HG02678 (cell line): Measurements from ENCODE around the gene ITGA1.
"Not testable (repeated sequence)": the region's sequence is repeated elsewhere in the genome, so short reads cannot be mapped to it uniquely, and the experiment has no call there.

Experiments
- ATAC-seq: cut with Tn5 transposase; IDR thresholded peaks from one replicate; pipeline ENCODE4 v1.9.1; 2021; ENCODE audit warnings: mild to moderate bottlenecking, moderate library complexity; ENCODE audit not compliant: unreplicated experiment

The ITGA1 gene

DNA sequence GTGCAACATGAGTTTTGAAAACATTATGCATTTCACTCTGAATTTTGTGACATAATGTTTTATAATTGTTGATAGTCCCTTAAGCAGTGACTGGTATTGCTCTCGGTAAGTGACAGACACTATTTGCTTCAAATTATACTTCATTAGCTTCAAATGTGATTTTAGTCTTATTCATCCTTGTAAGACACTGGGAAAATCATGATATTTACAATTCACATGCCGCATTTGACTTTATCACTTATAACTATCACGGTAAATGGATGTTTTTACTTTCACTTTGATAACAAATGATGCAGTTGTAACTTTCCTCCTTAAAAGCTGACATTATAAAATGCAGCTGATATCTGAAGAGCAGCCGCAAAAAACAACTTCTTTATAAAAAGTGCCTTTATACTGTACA, 157.3 kb downstream of the ITGA1 start:
- ATAC-seq: no peak

DNA sequence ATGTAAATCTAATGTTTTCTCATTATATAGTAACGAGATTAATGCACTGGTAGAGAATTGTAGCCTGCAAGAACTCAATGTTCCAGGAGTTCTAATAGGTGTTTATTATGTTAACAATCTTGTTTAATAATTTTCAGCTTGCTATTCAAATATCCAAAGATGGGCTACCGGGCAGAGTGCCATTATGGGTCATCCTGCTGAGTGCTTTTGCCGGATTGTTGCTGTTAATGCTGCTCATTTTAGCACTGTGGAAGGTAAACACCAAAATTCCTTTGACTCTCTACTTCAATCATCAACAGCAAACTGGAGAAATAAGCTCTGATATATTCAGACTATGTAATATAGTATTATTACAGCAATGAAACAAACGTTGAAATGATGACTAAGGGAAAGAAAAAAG, 159.5 kb downstream of the ITGA1 start:
- ATAC-seq: no peak

DNA sequence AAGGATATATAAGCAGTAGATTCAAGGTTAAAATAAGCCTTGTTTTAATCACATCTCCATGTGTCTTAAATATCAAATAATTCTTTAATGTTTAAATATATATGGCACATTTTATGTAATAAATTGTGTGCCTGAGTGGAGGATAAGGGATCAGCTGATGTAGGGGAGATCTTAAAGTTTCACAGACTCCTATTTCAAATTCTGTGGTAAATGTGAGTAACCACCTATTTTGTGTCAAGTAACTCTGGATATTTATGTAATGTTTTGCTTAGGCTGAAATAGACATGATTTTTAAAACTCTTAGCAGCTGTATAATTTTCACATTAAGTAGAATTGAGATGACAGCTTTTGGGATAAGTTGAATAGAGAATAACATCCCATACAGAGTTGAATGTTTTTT, 160.1 kb downstream of the ITGA1 start:
- ATAC-seq: no peak

DNA sequence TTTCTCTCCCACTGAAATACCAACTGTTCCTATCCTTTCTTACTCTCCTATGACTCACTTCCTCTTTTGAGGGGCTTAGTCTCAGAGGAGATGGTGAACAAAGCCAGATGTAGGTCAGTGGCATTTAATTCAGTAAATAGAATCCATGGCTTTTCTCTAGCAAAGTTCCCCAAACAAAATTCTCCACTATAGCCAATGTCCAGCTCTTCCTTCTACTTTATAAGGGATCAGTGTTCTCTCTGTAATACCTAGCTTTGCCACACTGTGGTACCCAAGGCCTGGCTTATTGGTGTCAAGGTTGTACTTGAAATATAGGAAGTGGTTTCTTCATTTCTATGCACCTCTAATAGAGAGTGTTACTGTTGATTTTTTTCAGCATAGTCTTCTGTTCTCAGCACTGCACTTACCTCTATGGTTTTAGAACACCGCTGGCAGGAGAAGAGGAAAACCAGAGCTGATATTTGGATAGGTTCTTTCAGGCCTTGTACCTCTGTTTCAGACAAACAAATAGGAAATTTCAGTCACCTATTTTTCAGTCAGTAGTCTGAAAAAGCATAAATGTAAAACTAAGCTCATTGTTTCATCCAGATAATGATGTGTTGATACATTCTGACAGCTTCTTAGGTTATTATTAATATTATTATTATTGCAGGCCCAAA, 160.8 kb downstream of the ITGA1 start:
- ATAC-seq: peak; percentile 99

DNA sequence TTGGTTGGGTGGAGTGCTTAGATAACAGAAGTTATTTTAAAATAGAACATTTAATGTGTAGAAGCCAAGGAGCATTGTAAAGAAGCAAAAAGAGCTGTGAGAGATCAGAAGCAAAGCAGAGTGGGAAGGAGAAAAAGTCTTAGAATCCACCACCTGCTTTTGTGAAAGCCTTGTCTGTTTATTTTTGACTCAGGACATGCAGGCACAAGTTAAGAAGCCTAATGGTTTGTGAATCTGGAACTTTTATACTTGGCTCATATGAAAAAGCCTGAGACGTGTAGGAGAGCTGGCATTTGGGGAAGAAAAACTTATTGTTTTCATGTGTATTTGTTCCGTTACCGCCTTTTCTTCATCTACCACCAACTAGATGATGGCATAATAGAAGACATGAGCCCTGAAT, 163.0 kb downstream of the ITGA1 start:
- no peak for ATAC-seq

DNA sequence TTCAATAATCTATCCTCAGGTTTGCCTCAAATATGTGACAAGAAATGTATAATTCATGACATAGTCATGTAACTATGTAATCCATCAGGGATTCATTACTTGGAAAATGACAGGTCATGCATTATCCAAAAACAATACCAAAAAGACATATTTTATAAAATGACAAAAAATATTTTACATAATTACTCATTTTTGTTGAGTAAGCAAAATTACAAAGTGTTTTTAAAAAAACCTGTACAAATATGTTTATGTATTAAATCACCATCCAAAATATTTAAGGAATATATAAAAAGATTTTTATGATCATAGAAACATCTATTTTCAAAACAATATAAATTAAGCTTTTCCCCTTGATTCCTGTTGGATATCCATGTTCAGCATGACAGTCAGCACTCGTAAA, 164.8 kb downstream of the ITGA1 start:
- ATAC-seq: no peak

DNA sequence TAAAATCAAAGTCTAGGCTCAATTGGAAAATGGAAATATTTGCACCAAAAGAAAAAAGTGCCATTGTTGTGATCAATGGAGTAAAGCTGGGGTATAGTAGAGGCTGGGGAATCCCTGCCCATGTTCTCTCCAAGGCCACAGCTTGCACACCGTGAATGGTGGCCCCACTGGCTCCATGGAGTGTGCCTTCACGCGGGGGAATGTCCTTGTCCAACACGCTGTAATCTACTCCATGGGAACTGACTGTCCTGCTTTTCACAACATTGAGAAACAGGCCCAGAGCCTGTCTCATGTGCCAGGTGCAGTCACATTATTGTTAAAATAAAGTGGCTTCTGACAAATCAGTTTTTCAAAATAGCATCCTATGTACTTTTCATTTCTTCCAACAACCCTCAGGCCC, 168.3 kb downstream of the ITGA1 start:
- ATAC-seq: no peak

DNA sequence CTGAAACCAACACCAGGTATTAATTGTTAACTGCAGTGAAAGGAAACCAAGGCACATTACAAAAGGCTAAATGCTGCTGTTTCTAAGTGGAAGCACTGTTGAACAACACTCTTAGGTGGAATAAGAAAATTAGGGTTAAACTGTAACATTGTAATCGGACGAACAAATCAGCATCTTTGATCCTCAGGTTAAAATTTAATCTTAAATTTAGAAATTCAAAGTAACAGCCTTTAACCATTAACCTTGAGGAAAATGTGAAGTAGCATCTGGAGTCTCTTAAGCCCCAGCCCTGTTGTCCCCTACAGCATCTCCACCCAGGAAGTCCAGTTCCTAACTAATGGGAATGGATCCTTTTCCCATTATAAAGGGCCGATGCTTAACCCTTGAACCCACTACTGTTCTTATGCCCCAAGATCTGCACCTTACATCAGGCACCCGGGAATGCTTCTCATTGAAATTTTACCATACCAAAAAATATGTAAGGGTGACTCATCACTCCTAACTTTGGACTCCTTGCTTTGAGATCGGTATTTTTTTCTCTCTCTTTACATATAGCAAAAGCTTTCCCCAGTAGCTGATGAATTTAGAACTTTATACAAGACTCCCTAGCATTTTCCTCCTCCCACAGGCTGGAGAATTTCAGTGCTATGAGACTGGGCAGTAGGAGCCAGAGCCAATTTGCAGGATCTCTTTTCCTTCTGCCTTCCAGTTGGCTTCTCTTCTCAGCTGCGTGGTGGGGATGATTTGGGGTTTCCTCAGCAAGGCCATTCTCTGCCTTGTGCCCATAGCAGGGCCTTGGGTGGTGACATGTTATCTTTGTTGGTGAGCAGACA, 169.4 kb downstream of the ITGA1 start:
- peak; percentile 76 for ATAC-seq

DNA sequence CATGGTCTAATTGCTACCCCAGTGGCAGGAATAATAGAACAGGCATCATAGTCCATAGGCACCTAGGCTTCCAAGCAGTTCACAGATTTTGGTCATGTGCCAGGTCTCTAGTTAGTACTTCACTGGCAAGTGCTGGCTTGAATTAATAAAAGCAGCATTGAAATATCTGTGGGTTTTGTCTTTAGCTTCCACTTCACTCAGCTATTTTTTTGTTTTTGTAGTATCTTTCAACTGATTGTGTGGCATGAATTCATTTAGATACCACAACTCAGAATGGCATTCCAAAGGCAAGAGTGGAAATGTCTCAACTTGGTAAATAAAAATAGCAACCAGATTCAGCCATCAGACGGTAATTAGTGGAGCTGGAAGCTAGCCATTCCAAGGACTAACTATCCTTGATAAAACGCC, 173.6 kb downstream of the ITGA1 start:
- ATAC-seq: no peak

DNA sequence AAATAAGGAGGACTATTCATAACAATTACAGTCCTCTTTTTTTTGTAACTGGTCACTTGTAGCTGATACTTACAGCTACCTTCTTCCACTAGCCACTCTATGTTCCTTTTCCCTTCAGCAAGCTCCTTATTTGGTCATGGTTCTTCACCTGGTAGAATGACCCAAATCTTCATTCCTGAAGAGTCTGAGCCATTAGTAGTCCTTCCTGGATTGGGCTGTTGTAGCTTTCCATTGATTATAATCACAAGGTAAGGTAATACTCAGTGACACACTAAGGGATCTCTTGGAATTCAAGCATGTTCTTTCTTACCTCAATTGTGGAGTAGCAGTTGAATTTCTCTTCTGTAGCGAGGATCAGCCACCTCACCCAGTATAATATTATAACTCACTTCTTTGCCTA, 175.9 kb downstream of the ITGA1 start:
- no peak for ATAC-seq

DNA sequence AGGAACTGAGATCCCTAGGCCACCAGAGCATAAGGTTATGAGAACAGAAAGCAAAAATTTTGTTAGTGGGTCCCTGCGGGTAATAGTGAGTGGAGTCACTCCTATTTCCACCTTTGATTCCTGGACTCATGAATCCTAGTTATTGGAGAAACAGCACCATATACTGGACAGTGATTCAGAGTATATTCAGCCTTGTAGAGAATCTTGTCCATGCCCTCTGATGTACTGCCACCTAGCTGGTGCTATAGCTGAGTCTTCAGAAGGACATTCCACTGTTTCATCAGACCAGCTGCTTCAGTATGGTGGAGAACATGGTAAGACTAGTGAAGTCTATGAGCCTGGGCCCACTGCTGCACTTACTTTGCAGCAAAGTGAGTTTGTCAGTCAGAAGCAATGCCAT, 176.4 kb downstream of the ITGA1 start:
- ATAC-seq: no peak

DNA sequence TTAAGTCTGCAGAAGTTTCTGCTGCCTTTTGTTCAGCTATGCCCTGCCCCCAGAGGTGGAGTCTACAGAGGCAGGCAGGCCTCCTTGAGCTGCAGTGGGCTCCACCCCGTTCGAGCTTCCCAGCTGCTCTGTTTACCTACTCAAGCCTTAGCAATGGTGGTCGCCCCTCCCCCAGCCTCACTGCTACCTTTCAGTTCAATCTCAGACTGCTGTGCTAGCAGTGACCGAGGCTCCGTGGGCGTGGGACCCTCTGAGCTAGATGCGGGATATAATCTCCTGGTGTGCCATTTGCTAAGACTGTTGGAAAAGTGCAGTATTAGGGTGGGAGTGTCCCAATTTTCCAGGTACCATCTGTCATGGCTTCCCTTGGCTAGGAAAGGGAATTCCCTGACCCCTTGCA, 188.4 kb downstream of the ITGA1 start:
- ATAC-seq: not testable (repeated sequence)

DNA sequence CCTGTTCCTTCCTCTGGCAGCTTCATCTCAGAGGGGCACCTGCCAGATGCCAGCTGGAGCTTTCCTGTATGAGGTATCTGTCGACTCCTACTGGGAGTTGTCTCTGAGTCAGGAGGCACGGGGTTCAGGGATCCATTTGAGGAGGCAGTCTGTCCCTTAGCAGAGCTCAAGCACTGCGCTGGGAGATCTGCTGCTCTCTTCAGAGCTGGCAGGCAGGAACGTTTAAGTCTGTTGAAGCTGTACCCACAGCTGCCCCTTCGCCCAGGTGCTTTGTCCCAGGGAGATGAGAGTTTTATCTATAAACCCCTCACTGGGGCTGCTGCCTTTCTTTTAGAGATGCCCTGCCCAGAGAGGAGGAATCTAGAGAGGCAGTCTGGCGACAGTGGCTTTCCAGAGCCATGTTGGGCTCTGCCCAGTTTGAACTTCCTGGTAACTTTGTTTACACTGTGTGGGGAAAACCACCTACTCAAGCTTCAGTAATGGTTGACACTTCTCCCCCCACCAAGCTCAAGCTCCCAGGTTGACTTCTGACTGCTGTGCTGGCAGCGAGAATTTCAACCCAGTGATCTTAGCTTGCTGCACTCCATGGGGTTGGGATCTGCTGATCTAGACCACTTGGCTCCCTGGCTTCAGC, 189.7 kb downstream of the ITGA1 start:
- ATAC-seq: no peak

DNA sequence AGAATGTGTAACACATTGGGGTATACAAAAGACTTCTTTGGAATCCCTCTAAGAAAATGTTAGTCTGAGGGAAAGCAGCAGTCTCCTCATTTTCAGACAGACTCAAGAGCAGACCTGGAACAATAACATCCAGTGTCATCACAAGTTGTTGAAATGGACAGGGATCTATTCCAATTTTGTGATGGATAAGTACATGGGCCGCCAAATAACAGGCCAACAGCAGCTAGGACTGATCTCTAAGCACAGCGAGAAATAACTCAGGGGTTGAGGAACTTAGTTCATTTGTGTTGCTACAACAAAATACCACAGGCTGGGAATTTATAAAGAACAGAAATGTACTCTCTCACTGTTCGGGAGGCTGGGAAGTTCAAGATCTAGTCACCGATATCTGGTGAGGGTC, 193.8 kb downstream of the ITGA1 start:
- ATAC-seq: no peak

DNA sequence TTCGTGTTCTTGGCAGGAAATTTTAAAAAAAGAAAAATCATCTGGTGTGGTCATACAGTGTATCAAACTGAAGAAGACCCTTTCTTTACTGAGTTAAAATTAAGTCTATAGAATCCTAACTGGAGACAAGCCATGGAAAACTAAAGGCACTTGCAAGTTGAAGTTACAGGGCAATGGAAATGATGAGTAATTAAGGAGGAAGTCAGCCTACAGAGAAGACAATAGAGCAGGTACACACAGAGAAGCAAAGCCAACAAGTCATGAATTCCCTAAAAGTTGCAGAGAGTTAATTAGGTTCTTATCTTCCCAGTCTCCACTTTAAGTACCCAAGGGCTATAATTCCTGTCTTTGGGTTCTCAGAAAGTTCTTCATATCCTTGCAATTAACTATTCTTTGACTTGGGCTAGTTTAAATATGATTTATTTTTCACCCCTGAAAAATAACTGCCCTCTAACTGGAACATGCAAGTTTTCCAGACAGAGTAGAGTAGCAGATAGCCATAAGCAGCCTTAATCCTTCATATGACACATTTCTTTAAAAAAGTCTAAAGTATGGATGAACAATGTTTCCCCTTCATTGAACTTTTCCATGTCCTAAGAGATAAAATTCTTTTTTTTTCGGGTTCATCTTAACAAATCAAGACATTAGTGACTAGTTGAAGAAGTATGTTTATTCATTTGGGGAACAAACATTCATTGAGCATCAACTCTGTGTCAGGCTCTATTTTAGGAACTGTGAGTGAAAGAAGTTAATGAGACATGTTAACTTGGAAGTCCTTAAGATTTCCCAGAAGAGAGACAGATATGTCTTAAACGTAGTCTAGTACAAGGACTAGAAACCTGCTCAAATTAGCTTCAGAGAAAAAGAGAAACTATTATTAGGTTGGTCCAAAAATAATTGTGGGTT, 196.3 kb downstream of the ITGA1 start:
- ATAC-seq: no peak

DNA sequence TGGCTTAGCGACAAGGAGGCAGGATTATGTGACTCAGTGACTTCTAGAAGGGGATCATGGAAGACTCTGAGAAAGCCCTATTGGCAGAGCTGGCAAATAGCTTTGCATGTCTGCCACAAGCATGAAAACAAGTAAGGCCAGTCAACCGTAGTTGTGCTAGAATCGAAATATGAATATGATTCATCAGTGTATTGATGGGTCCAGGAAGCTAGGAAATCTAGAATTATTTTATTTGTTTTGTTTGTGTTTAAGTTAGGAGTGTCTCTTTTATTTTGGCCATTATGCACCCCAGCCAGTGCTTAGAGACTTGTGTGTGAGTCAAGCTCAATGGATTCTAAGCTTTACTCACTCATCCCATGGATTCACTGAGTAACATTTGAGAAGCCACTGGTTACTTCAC, 197.6 kb downstream of the ITGA1 start:
- ATAC-seq: no peak

DNA sequence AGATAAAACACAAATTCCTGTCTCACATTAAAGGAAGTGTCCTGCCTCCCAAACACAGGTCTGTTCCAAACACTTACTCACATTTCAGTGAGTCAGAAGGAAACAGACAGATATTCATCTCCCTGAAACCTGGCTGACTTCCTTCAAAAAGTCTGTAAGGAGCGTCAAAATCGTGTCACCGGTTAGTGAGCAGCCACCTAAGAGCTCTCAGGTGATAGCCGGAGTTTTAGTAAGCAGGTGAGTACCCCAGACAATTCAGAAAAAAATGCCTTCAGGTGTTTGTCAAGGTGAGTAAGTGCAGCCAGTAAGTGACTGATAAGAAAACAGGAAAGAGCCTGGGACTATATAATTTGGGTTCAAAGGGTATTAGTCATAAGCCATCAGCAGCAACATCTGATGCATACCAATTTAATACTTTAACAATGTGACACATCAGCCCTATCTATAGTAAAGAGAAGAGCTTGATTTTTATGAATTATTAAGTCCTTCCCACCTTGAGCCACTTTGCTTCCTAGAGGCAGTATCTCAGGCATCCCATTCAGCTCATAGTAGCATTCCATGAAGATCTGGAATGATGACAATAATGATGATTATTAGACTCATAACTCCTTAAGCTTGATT, 200.1 kb downstream of the ITGA1 start:
- no peak for ATAC-seq

DNA sequence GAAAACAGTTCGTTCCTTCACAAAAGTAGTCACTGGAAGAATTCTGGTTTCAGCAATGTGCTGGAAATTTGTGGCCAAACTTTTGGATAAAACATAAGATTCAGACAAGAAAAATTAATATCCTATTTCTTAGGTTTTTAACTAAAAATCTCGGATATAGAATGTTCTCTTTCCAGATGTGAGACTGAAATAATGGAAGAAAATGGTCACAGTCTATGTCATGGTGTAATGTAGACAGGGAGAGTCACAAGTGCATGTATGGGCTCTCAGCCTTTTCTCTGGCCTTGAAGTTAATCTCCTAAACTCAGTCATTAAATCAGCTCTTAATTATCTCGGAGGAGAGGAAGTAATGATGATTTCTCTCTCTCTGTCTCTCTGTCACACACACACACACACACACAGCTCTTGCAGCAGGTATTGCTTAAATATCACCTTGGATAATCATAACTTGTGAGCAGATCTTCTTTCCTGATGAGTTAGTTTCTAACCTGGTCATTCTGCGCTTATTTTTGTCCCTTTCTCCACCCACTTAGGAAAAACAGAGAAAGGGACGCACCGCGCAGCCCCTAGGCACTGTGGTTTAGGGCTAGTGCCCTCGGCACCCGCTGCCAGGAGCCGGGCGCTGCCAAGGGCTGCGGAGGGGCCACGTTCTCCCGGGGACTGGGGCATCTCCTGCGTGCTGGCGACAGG, 200.8 kb downstream of the ITGA1 start:
- ATAC-seq: no peak

DNA sequence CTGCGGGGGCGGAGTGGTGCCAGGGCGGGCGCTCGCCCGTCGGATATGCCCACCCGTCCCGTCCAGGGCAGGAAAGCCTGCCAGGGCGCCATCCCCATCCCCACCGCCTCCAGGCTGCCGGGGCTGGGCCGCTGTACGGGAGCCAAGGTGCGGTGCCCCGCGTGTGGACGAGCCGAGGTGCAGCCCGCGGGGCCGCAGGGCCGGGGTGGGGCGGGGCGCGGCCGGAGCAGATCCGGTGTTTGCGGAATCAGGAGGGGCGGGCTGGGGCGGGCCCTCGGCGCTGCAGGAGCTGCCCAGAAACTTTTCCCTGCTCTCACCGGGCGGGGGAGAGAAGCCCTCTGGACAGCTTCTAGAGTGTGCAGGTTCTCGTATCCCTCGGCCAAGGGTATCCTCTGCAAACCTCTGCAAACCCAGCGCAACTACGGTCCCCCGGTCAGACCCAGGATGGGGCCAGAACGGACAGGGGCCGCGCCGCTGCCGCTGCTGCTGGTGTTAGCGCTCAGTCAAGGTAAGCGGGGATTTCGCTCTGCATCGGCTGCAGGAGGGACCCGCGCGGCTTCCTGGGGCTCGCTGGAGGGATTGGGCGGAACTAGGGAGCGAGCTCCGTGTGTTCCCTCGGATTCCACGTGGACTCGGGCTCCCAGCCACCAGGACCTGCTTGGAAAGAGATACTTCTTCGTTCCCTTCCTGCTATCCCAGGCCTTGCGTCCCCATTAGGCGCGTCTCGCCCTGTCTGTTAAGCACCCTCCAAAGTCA, 201.5 kb downstream of the ITGA1 start, which contains the start of gene ITGA2:
TSS of gene ITGA2 (plus strand) at position 328 of the 756 bp plus-strand sequence. CDS start at position 445, 117 bp downstream.
- peak; percentile 73 for ATAC-seq
